Spleen (tissue), 7 donors: ENCODE measurements around the gene FOLR1.

Experiments
- CTCF ChIP-seq, 11 experiments: fragments of 200-600 bp in 7 of 11; fragments of 450-650 bp in 4 of 11; sonication (generic) in 4 of 11; IDR thresholded peaks in 8 of 11; conservative IDR thresholded peaks in 3 of 11; 1 replicate in 7 of 11; 2 replicates in 4 of 11; pipeline versions ENCODE4 v1.4.0 to v1.8.0; 2016 to 2021; ENCODE audit warnings: antibody characterized with exemption in 11 of 11, inconsistent platforms in 4 of 11, mild to moderate bottlenecking in 1 of 11
- POLR2A ChIP-seq, 3 donors: fragments of 450-650 bp; IDR thresholded peaks; one replicate each; pipeline ENCODE4 v1.5.1; 2017; ENCODE audit warnings: antibody characterized with exemption in 3 of 3, mild to moderate bottlenecking in 1 of 3
- donor health status: DM: no; HTN: no; CAD: no; lungs with moderate emphysema.
- donor health status: DM: no; HTN: no; CAD: no.
- donor health status: DM: no; HTN: no; CAD: no.

DNA sequence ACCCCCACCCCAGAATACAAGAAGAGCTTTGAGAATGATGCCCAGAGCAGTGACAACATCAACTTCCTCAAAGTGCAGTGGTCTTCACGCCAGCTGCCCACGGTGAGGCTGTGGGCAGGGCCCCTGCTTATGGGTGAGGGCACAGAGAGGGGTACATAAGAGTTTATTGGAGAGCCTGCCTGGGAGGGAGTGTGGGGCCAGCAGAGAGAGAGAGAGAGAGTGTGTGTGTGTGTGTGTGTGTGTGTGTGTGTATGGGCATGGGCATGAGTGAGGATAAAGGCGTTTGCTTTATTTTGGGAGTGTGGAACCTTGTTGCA is 42.5 kb downstream of the FOLR1 start:
- TF ChIP-seq CTCF (IDR thresholded peaks at IDR 0.05 in 8 of 11, conservative IDR thresholded peaks at IDR 0.05 in 3 of 11) (no peak), POLR2A (IDR thresholded peaks at IDR 0.05) (no peak)
